Neural cell (in vitro differentiated cells): ENCODE measurements around the gene MS4A8.

Experiments
- CTCF ChIP-seq: fragments of 450-650 bp; IDR thresholded peaks from 2 replicates; pipeline ENCODE4 v1.5.1; 2014; ENCODE audit warnings: antibody characterized with exemption, mild to moderate bottlenecking, moderate library complexity; ENCODE audit not compliant: poor library complexity, severe bottlenecking
- EP300 ChIP-seq: fragments of 450-650 bp; conservative IDR thresholded peaks from 2 replicates; pipeline ENCODE4 v1.6.1; 2014; ENCODE audit warnings: antibody characterized with exemption, mild to moderate bottlenecking, moderate library complexity; ENCODE audit not compliant: poor library complexity, severe bottlenecking
- EZH2 ChIP-seq: fragments of 200-600, 300-800 bp; shearing (Covaris generic), sonication (generic); IDR thresholded peaks from 2 replicates; pipeline ENCODE4 v1.6.1; 2014; ENCODE audit warnings: antibody characterized with exemption, low read length, borderline replicate concordance, mild to moderate bottlenecking; ENCODE audit not compliant: insufficient read depth, poor library complexity, severe bottlenecking
- POLR2AphosphoS5 ChIP-seq: IDR thresholded peaks from 2 replicates; pipeline ENCODE4 v1.6.1; 2012
- SMC3 ChIP-seq: fragments of 450-650 bp; conservative IDR thresholded peaks from 2 replicates; pipeline ENCODE4 v1.6.1; 2014; ENCODE audit warnings: antibody characterized with exemption, mild to moderate bottlenecking, moderate library complexity; ENCODE audit not compliant: poor library complexity
- TAF1 ChIP-seq: IDR thresholded peaks from 2 replicates; pipeline ENCODE4 v1.6.1; 2012; ENCODE audit warnings: low read depth

- no peak for TF ChIP-seq CTCF
- TF ChIP-seq TAF1, result no peak
- TF ChIP-seq SMC3, result no peak
- no peak for TF ChIP-seq EZH2
- TF ChIP-seq POLR2AphosphoS5, result no peak
- TF ChIP-seq EP300, result no peak
Observed at GRCh38 chr11:60757231-60757800, 57.9 kb downstream of the MS4A8 start.
